Measurements from ENCODE around the gene LPAR5.

- TF ChIP-seq CTCF (IDR thresholded peaks at IDR 0.05) (no peak), POLR2A (IDR thresholded peaks at IDR 0.05) (no peak)
Observed at GRCh38 chr12:6635375-6635855, 344 bp downstream of the LPAR5 start.
